K562 (cell line): ENCODE measurements around the gene TULP4. TPM values are rescaled to one million over a fixed set of nuclear protein-coding genes. Genes with fewer than 3 reads are reported as not detected.

Source experiments
- ATAC-seq: fragments of 200-7000 bp; cut with Tn5 transposase; 3 replicates; pipeline ENCODE4 v1.9.1; 2020; ENCODE audit warnings: moderate library complexity
- BruUV-seq: library from RNA; stranded (reverse); fragments of 400-500 nt; replicated peaks from 2 replicates; lab custom pipeline; 2021; lab: Mats Ljungman, UMichigan
- CTCF ChIA-PET: fragments of 300-600 bp; formaldehyde crosslinking; extraction: SDS; loops from one replicate; lab custom pipeline; 2021; ENCODE audit warnings: low intra/inter-chr PET ratio; lab: Yijun Ruan, JAX
- POLR2A ChIA-PET: fragments of 300-600, 350-650 bp; sonication (Branson Sonifier 250); formaldehyde crosslinking; extraction: SDS; loops from one replicate; lab custom pipeline; 2021; ENCODE audit warnings: antibody characterized with exemption, inconsistent platforms; lab: Yijun Ruan, JAX
- DNase-seq, 4 experiments: peaks; one replicate each; pipeline versions ENCODE4 v3.0.0 to v3.0.0-alpha.2; 2011 to 2018; ENCODE audit warnings: low spot score in 3 of 4, mixed read lengths in 3 of 4; ENCODE audit errors: extremely low read depth in 1 of 4
- FAIRE-seq: peaks from 2 replicates; lab custom pipeline; 2011; peaks lifted over from hg19 to GRCh38; lab: Jason Lieb, UNC
- H2AFZ ChIP-seq: 2 replicates; pipeline ENCODE4 v1.6.0; 2011; ENCODE audit warnings: low read depth, low read length, control low read depth, inconsistent platforms
- H3K27ac ChIP-seq: fragments of 200-600 bp; 3 replicates; pipeline ENCODE4 v1.8.0; 2011; ENCODE audit warnings: low read depth, mild to moderate bottlenecking, control low read depth, inconsistent platforms, low read length, moderate library complexity, mixed read lengths; ENCODE audit errors: extremely low read depth
- H3K27me3 ChIP-seq, 2 experiments: fragments of 300-600 bp in 1 of 2; 2 replicates in 1 of 2; 3 replicates in 1 of 2; pipeline versions ENCODE4 v1.6.0 to v1.8.0; 2011; ENCODE audit warnings: inconsistent platforms in 2 of 2, low read length in 2 of 2, mild to moderate bottlenecking in 1 of 2, mixed read lengths in 1 of 2, moderate library complexity in 1 of 2; ENCODE audit not compliant: control insufficient read depth in 2 of 2, insufficient read depth in 2 of 2
- H3K36me3 ChIP-seq: fragments of 300-600 bp; 3 replicates; pipeline ENCODE4 v1.8.0; 2011; ENCODE audit warnings: mild to moderate bottlenecking, low read length, inconsistent platforms; ENCODE audit not compliant: control insufficient read depth, insufficient read depth
- H3K4me1 ChIP-seq, 2 experiments: fragments of 200-600 bp in 1 of 2; replicated peaks in 1 of 2; 2 replicates in 1 of 2; 3 replicates in 1 of 2; pipeline versions ENCODE4 v1.5.1 to v1.8.0; 2011; ENCODE audit warnings: inconsistent platforms in 2 of 2, low read length in 2 of 2, mild to moderate bottlenecking in 1 of 2, mixed read lengths in 1 of 2, moderate library complexity in 1 of 2; ENCODE audit not compliant: control insufficient read depth in 2 of 2, insufficient read depth in 2 of 2
- H3K4me2 ChIP-seq: 2 replicates; pipeline ENCODE4 v1.6.1; 2011; ENCODE audit warnings: low read length, control low read depth, inconsistent platforms, mixed read lengths; ENCODE audit not compliant: insufficient read depth
- H3K4me3 ChIP-seq: fragments of 200-600 bp; sonication (generic), shearing (Covaris generic); 2 replicates; pipeline ENCODE4 v1.5.1; 2016; ENCODE audit warnings: control low read depth, inconsistent platforms
- H3K79me2 ChIP-seq: fragments of 200-600 bp; 3 replicates; pipeline ENCODE4 v1.8.0; 2011; ENCODE audit warnings: low read length, inconsistent platforms; ENCODE audit not compliant: control insufficient read depth, insufficient read depth
- H3K9ac ChIP-seq, 2 experiments: 2 replicates each; pipeline versions ENCODE4 v1.6.0 to v1.6.1; 2011; ENCODE audit warnings: low read depth in 2 of 2, low read length in 2 of 2, control low read depth in 1 of 2, inconsistent platforms in 1 of 2, mild to moderate bottlenecking in 1 of 2, mixed read lengths in 1 of 2; ENCODE audit not compliant: insufficient read depth in 1 of 2
- H3K9me1 ChIP-seq: one replicate; pipeline ENCODE4 v1.6.0; 2011; ENCODE audit warnings: inconsistent platforms, mild to moderate bottlenecking, low read length, moderate library complexity; ENCODE audit not compliant: control insufficient read depth, insufficient read depth
- H3K9me3 ChIP-seq: replicated peaks from 2 replicates; pipeline ENCODE4 v1.5.1; 2011; ENCODE audit warnings: low read depth, low read length, inconsistent platforms; ENCODE audit not compliant: control insufficient read depth, insufficient read depth
- H4K20me1 ChIP-seq: replicated peaks from 2 replicates; pipeline ENCODE4 v1.6.1; 2011; ENCODE audit warnings: low read length, inconsistent platforms, mixed read lengths; ENCODE audit not compliant: control insufficient read depth, insufficient read depth
- BDP1 ChIP-seq: IDR thresholded peaks from 3 replicates; pipeline ENCODE4 v1.6.1; 2011; ENCODE audit not compliant: insufficient read length, insufficient read depth
- ETV5 ChIP-seq: sonication (generic); formaldehyde crosslinking; IDR thresholded peaks from 2 replicates; pipeline ENCODE4 v1.4.0; 2020; ENCODE audit warnings: low read depth, mild to moderate bottlenecking, missing genetic modification reagents
- NUFIP1 ChIP-seq: fragments of 450-650 bp; IDR thresholded peaks from 2 replicates; pipeline ENCODE4 v1.6.1; 2018; ENCODE audit not compliant: partially characterized antibody
- POLR2AphosphoS2 ChIP-seq: IDR thresholded peaks from 2 replicates; pipeline ENCODE4 v1.6.1; 2012; ENCODE audit warnings: low read length, improper control_type of control experiment
- SLC30A9 ChIP-seq: fragments of 250-450 bp; sonication (Bioruptor Pico); IDR thresholded peaks from 2 replicates; pipeline ENCODE4 v1.8.0; 2022; ENCODE audit warnings: mild to moderate bottlenecking, moderate library complexity
- SREBF1 ChIP-seq: fragments of 150-350 bp; IDR thresholded peaks from 2 replicates; pipeline ENCODE4 v1.6.1; 2014; ENCODE audit warnings: antibody characterized with exemption, low read depth, low read length, borderline replicate concordance
- TCFL5 ChIP-seq: fragments of 250-450 bp; sonication (Bioruptor Pico); conservative IDR thresholded peaks from 2 replicates; pipeline ENCODE4 v1.6.1; 2021; ENCODE audit warnings: mild to moderate bottlenecking, moderate library complexity, matching md5 sums
- ZNF354B ChIP-seq: fragments of 250-450 bp; sonication (Bioruptor Pico); IDR thresholded peaks from 2 replicates; pipeline ENCODE4 v1.4.0; 2020
- WGBS: fragments of 100-300 bp; shearing (Covaris generic); methylation state at CpG from one replicate; pipeline ENCODE4 v1.1.6; 2016; ENCODE audit warnings: low coverage, mixed read lengths; ENCODE audit not compliant: insufficient coverage; ENCODE audit errors: missing lambda C conversion rate; 5-methylcytosine and 5-hydroxymethylcytosine counted together
- in situ Hi-C: fragments of 300-500 bp; cut with MboI; formaldehyde crosslinking; loops from 4 replicates; pipeline ENCODE4 v1.15.0; 2018; ENCODE audit warnings: inconsistent platforms, mixed read lengths
- intact Hi-C: fragments of 100-400 bp; cut with micrococcal nuclease; formaldehyde crosslinking; loops from 2 replicates; pipeline ENCODE4 v1.14.2; 2022
- polyA plus RNA-seq, 8 experiments: library from polyadenylated mRNA; depleted of rRNA in 4 of 8; stranded (reverse) in 5 of 8; unstranded in 3 of 8; fragments of >200 nt; fragmentation: Nextera tagmentation in 2 of 8; fragmentation: Illumina TruSeq in 1 of 8; extraction: Ambion mirVana in 2 of 8; extraction: Trizol in 1 of 8; gene quantifications; 2 replicates each; pipeline versions ENCODE4 v1.2.1 to v1.2.3, GENCODE V29; 2011 to 2014; ENCODE audit warnings: inconsistent platforms in 1 of 8, missing spikeins in 1 of 8
- total RNA-seq, 7 experiments: library from RNA; depleted of rRNA in 6 of 7; stranded (reverse); fragments of >200 nt in 6 of 7; fragmentation: Illumina TruSeq in 2 of 7; extraction: Trizol in 2 of 7; gene quantifications; 2 replicates each; pipeline versions ENCODE4 v1.2.1 to v1.2.3, GENCODE V29; 2011 to 2021; ENCODE audit warnings: low replicate concordance in 1 of 7
- TF ChIP-seq, protein P1 (sequence below): fragments of 450-650 bp; IDR thresholded peaks from 2 replicates; pipeline ENCODE4 v1.6.1; 2016; ENCODE audit warnings: mild to moderate bottlenecking, moderate library complexity

The TULP4 gene
- total and polyA plus RNA-seq, 9 of the 15 experiments (the other 6 are each of a cell fraction or from before 2014, with no cell fraction given), result 1.2 to 50.4 (median 11.0) TPM

DNA sequence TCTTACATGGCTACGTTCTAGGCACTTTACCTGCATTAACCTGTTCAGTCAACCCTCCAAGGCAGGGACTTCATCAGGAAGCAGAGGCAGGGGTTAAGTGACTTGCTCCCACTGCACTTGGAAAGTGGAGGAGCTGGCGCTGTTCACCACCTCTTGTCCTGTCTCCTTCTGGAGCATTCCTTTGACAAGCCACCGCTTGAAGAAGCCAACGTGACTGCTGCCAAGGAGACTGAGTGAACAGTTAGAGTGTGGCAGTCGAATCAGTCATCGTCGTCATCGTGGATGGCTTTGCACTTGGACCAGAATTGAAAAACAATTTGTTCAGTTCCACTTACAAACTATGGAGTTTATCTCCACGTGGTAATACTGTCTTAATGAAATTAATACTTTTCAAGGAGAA is 60.9 kb downstream of the TULP4 start:
- Histone ChIP-seq H3K79me2 (no peaks in the 10 kb centered on the region), H3K27me3 (no peaks in the 10 kb centered on the region), H3K4me1 (peaks cover 3% of the 10 kb centered on the region in 2 experiments; a peak in 3 of 5 replicates), H2AFZ (no peak overlapping the region), H3K9me3 (no peaks in the 10 kb centered on the region), H3K4me3 (no peak overlapping the region), H3K36me3 (no peaks in the 10 kb centered on the region), H3K4me2 (no peak overlapping the region), H3K27ac (no peak overlapping the region), H4K20me1 (no peaks in the 10 kb centered on the region; the same call in 1 of the 2 replicates), H3K9ac (no peak overlapping the region), H3K9me1 (no peaks in the 10 kb centered on the region)
- DNase-seq (no peak), FAIRE-seq (no peak), ATAC-seq (no peak)
- ChIA-PET CTCF (no interaction called here), POLR2A (interaction anchor here (1.3 kb wide), 1 partner anchor 28 kb away, joined by 3 read pairs; no protein-coding TSS in a partner anchor)
- 79% methylated on average over 9 of the region's 9 CpGs for whole genome bisulfite sequencing
- in situ Hi-C loops (no loop called here), intact Hi-C loops (no loop called here)
- no TSS peak for BruUV-seq
- TF ChIP-seq NUFIP1 (no peak), BDP1 (no peak), SREBF1 (no peak), TCFL5 (CRISPR knock-in tag) (no peak), ETV5 (CRISPR knock-in tag) (no peak), SLC30A9 (CRISPR knock-in tag) (no peak), POLR2AphosphoS2 (no peak), ZNF354B (CRISPR knock-in tag) (no peak)
- TF ChIP-seq, protein P1, sequence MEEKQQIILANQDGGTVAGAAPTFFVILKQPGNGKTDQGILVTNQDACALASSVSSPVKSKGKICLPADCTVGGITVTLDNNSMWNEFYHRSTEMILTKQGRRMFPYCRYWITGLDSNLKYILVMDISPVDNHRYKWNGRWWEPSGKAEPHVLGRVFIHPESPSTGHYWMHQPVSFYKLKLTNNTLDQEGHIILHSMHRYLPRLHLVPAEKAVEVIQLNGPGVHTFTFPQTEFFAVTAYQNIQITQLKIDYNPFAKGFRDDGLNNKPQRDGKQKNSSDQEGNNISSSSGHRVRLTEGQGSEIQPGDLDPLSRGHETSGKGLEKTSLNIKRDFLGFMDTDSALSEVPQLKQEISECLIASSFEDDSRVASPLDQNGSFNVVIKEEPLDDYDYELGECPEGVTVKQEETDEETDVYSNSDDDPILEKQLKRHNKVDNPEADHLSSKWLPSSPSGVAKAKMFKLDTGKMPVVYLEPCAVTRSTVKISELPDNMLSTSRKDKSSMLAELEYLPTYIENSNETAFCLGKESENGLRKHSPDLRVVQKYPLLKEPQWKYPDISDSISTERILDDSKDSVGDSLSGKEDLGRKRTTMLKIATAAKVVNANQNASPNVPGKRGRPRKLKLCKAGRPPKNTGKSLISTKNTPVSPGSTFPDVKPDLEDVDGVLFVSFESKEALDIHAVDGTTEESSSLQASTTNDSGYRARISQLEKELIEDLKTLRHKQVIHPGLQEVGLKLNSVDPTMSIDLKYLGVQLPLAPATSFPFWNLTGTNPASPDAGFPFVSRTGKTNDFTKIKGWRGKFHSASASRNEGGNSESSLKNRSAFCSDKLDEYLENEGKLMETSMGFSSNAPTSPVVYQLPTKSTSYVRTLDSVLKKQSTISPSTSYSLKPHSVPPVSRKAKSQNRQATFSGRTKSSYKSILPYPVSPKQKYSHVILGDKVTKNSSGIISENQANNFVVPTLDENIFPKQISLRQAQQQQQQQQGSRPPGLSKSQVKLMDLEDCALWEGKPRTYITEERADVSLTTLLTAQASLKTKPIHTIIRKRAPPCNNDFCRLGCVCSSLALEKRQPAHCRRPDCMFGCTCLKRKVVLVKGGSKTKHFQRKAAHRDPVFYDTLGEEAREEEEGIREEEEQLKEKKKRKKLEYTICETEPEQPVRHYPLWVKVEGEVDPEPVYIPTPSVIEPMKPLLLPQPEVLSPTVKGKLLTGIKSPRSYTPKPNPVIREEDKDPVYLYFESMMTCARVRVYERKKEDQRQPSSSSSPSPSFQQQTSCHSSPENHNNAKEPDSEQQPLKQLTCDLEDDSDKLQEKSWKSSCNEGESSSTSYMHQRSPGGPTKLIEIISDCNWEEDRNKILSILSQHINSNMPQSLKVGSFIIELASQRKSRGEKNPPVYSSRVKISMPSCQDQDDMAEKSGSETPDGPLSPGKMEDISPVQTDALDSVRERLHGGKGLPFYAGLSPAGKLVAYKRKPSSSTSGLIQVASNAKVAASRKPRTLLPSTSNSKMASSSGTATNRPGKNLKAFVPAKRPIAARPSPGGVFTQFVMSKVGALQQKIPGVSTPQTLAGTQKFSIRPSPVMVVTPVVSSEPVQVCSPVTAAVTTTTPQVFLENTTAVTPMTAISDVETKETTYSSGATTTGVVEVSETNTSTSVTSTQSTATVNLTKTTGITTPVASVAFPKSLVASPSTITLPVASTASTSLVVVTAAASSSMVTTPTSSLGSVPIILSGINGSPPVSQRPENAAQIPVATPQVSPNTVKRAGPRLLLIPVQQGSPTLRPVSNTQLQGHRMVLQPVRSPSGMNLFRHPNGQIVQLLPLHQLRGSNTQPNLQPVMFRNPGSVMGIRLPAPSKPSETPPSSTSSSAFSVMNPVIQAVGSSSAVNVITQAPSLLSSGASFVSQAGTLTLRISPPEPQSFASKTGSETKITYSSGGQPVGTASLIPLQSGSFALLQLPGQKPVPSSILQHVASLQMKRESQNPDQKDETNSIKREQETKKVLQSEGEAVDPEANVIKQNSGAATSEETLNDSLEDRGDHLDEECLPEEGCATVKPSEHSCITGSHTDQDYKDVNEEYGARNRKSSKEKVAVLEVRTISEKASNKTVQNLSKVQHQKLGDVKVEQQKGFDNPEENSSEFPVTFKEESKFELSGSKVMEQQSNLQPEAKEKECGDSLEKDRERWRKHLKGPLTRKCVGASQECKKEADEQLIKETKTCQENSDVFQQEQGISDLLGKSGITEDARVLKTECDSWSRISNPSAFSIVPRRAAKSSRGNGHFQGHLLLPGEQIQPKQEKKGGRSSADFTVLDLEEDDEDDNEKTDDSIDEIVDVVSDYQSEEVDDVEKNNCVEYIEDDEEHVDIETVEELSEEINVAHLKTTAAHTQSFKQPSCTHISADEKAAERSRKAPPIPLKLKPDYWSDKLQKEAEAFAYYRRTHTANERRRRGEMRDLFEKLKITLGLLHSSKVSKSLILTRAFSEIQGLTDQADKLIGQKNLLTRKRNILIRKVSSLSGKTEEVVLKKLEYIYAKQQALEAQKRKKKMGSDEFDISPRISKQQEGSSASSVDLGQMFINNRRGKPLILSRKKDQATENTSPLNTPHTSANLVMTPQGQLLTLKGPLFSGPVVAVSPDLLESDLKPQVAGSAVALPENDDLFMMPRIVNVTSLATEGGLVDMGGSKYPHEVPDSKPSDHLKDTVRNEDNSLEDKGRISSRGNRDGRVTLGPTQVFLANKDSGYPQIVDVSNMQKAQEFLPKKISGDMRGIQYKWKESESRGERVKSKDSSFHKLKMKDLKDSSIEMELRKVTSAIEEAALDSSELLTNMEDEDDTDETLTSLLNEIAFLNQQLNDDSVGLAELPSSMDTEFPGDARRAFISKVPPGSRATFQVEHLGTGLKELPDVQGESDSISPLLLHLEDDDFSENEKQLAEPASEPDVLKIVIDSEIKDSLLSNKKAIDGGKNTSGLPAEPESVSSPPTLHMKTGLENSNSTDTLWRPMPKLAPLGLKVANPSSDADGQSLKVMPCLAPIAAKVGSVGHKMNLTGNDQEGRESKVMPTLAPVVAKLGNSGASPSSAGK, result no peak
